Activated CD4-positive, alpha-beta T cell treated with anti-CD3 and anti-CD28 coated beads for 4 hours (primary cell): ENCODE results near the gene C12orf56.
"Not testable (repeated sequence)": the region's sequence is repeated elsewhere in the genome, so short reads cannot be mapped to it uniquely, and the experiment has no call there.

Source experiments
- DNase-seq, 2 donors: peaks; one replicate each; pipeline ENCODE4 v3.0.0-alpha.2; 2020

Gene C12orf56

DNA sequence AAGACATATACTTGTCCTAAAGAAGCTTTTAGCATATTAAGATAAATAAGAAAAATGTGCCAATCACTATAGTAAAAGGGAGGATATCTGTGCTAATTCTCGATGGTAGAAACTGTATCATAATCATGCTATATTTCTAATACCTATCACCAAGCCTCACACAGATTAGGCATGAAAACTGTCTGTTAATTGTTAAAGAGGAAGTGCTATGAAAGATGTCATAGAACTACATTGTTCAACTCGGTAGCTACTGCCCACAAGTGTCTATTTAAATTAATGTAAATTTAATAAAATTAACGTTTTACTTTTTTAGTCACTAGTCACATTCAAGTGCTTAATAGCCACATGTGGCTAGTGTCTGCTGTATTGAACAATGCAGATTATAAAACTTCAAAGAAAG lies 90.9 kb downstream of the C12orf56 start:
- no peak for DNase-seq

DNA sequence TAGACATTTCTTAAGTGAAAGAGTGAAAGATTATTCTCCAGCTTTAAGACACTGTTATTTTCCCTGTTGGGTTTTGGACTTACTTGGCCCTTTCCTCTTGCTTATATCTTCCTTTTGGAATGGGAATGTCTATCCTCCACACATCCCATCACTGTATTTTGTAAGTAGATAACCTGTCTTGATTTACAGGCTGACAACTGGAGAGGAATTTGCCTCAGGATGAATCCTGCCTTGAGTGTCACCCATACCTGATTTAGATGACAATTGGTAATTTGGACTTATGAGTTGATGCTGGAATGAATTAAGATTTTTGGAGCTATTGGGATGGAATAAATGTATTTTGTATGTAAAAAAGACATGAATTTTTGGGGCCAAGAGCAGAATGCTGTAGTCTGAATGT lies 94.3 kb downstream of the C12orf56 start:
- no peak for DNase-seq

- no peak for DNase-seq
Measured at GRCh38 chr12:64293654-64294364, 96.7 kb downstream of the C12orf56 start.

DNA sequence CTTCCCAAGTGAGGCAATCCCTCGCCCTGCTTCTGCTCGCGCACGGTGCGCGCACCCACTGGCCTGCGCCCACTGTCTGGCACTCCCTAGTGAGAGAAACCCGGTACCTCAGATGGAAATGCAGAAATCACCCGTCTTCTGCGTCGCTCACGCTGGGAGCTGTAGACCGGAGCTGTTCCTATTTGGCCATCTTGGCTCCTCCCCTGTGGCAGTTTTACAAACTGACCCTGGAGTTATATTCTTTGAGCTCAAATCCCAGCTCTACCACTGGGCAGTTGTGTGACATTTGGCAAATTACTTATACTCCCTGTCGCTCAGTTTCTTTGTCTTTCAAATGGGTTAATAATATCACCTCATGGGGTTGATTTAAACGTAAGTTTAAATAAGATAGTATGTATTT lies 97.4 kb downstream of the C12orf56 start:
- DNase-seq = not testable (repeated sequence)

GRCh38 chr12:64286521-64286920 lies 104.0 kb downstream of the C12orf56 start:
- DNase-seq = no peak

- DNase-seq = no peak
Measured at GRCh38 chr12:64284256-64284655, 106.3 kb downstream of the C12orf56 start.

GRCh38 chr12:64278421-64278820 lies 112.1 kb downstream of the C12orf56 start:
- DNase-seq = no peak

GRCh38 chr12:64273527-64274403 lies 116.8 kb downstream of the C12orf56 start:
- DNase-seq = no peak

GRCh38 chr12:64270411-64270810 lies 120.1 kb downstream of the C12orf56 start:
- no peak for DNase-seq

DNA sequence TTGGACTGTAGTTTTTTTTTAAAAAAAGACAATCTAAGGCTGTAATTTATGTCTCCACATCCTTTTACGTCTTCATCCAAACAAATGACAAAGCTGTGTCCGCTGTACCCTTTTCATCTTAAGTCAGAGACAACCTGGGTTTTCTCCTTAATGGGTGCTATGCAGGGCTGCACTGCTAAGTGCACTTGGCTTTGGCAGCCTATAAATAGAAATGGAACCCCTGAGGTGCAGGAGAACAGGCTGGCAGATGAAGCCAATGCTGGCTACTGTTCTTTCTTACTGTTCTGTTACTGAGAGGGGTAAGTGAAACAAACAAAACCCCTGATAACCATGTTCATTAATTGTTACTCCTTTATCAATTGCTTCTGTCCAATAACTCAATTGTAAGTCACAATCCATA lies 121.4 kb downstream of the C12orf56 start:
- DNase-seq = no peak

DNA sequence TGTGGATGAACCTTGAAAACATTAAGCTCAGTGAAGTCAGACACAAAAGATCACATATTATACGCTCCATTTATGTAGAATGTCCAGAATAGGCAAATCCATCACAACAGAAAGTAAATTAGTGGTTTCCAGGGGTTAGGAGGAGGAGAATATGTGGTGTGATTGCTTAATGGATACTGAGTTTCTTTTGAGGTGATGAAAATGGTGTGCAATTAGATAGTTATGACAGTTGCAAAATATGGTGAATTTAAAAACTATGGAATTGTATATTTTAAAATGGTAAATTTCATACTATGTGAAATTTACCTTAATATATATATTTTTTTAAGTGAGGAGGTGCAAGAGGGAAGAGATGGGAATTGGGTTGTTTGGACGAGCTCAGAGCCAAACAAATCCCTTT lies 122.1 kb downstream of the C12orf56 start:
- no peak for DNase-seq

DNA sequence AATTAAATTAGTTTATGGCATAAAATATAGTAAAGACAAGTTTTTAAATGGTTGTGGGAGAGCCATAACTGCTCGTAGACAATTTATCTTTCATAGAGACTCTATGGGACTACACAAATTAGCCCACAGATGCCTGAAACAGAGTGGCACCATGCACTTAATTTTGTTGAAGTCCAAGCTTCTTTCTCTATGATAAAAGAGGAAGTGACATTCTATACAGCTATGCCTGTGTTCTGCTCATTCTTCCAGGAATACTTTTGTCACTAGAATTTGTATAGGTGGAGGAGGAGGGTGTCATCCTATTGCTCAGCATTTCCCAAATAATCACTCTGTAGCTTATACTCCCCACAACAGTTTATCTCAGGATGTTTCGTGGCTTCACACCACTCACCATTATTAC lies 124.7 kb downstream of the C12orf56 start:
- DNase-seq = no peak

GRCh38 chr12:64261813-64262212 lies 128.7 kb downstream of the C12orf56 start:
- no peak for DNase-seq

GRCh38 chr12:64258576-64258975 lies 132.0 kb downstream of the C12orf56 start:
- DNase-seq = no peak

GRCh38 chr12:64256166-64256800 lies 134.3 kb downstream of the C12orf56 start:
- peak in 1 of 2 donors; percentile 16 for DNase-seq

DNA sequence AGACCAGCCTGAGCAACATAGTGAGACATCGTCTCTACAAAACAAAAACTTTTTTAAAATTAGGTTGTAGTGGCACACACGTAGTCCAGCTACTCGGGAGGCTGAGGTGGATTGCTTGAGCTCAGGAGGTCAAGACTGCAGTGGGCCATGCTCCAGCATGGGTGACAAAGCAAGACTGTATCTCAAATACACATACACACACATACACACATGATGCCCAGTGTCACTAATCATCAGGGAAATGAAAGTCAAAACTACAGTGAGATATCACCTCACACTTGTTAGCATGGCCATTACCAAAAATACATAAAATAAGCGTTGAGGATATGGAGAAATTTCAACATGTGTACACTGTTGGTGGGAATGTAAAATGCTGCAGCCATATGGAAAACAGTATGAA lies 135.3 kb downstream of the C12orf56 start:
- no peak for DNase-seq

GRCh38 chr12:64253356-64253755 lies 137.2 kb downstream of the C12orf56 start:
- DNase-seq = no peak

DNA sequence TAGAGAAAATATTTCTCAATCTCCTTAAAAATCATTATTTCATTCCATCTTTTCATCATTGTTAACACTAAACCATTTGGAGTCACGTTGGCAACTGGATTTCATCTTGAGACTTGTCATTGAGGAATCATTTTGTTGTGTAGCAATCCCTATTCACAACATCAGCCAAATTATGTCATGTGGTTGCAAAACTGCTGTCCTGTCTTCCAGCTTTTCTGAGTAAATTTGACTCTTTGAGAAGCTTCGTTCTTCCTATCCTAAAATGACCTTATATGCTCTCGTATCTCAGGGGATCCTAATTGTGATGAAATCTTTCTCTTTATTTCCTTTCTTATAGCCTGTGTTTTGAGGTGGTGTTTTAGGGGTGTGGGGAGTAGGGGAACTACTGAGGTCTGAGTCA lies 137.9 kb downstream of the C12orf56 start:
- DNase-seq = no peak

- no peak for DNase-seq
Measured at GRCh38 chr12:64243809-64244208, 146.7 kb downstream of the C12orf56 start.

GRCh38 chr12:64240781-64241180 lies 149.8 kb downstream of the C12orf56 start:
- DNase-seq = no peak

DNA sequence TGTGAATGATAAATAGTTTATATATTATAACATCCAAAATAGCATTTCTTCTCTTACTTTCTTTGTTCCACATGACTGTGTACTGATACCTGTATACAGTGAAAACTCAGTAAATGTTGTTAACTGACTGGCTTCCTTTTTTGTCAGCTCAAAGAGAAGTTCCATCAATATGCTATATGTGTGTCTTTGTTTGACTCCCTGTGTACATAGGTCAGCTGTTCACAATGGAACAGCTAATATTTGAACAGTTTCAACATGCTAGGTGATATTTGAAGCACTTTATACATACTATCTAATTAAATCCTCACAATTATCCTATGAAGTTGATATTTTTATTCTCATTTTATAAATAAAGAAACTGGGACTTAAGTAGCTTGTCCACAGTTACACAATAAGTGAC lies 153.2 kb downstream of the C12orf56 start:
- DNase-seq = no peak

DNA sequence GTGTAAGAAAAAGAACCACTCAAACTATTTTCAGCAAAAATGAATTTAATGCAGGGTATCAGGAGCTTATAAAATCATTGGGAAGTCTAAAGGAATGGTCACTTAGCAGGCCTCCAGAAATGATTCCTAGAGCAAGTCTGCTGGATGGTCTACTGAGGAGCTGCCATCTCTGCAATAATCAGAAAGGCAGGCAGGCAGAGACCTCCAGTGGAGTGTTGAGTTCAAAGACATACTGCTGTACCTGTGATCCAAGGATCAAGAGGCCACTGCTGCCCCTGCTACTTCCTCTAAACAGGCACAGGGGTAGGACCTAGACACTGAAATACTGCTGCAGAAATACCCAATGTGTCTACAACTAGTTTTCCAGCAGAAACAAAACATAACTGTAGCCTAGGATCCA lies 154.0 kb downstream of the C12orf56 start:
- DNase-seq = no peak

DNA sequence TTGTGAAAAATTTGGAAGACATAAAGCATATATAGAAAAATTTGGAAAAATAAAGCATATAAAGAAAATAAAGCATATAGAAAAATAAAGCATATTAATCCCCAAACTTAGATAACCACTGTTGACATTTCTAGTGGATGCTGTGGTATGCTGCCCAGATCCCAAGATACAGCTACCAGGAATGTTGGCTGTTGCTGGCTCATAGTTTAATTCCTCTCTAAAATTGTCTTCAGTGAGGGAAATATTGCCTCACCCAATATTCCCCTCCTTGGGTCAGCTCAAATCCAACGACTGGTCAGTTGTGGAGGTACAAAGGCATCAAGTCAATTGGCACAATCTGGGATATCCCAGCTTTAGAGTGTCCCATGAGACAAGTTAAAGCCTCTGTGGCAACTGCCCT lies 158.4 kb downstream of the C12orf56 start:
- no peak for DNase-seq

- no peak for DNase-seq
Measured at GRCh38 chr12:64229796-64230195, 160.8 kb downstream of the C12orf56 start.
